ENCODE data around the gene CHST8.

Gene CHST8

GRCh38 chr19:33720691-33721682, 99.2 kb downstream of the CHST8 start:
- DNase-seq, result no peak

DNA sequence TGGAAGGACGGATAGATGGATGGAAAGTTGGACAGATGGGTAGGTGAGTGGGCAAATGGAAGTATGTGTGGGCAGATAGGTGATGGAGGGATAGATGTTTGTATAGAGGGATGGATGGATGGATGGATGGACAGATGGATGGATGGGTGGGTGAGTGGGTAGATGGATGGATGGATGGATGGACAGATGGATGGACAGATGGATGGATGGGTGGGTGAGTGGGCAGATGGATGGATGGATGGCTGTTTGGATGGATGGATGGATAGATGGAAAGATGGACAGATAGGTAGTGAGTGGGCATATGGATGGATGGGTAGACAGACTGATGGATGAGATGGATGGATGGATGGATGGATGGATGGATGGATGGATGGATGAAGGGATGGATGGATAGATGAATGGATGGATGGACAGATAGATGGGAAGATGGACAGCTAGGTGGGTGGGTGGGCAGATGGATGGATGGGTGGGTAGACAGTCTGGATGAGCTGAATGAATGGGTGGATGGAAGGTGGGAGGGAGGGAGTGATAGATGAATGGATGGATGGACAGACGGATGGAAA, 100.1 kb downstream of the CHST8 start:
- DNase-seq, result no peak

DNA sequence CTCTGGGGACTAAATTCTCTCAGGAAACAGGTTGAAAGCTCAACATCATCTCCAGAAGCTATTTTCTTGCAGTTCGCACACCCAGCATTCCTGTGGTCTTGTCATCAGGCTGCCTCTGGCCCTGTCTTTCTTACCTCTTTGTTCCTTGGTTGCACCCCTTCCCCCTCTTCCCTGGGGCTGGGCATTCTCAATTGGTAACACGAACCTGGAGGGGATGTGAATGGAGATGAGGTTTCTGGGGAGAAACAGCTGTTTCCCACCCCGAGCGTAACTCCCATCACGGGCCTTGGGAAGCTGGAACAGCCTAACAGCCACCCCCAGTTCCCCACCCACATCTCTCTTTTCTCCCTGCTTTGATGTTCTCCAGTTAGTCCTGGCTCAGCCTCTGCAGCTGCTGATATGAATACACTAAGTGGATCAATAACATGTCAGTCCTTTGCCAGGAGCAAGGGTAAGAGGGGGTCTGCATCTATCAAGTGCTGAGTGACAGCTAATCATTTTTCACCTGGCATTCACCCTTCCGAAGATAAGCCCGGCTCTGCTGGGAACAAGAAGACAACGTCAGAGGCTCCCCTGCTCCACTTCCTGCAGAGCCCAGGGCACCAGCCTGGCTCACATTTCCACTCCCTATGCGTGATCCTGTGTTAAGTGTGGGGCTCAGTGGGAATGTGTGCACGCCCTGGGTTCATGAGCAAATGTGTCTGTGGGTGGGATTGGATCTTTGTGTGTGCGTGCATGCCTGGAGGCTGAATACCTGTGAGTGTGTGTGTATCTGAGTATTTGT, 100.9 kb downstream of the CHST8 start:
- DNase-seq, result no peak

DNA sequence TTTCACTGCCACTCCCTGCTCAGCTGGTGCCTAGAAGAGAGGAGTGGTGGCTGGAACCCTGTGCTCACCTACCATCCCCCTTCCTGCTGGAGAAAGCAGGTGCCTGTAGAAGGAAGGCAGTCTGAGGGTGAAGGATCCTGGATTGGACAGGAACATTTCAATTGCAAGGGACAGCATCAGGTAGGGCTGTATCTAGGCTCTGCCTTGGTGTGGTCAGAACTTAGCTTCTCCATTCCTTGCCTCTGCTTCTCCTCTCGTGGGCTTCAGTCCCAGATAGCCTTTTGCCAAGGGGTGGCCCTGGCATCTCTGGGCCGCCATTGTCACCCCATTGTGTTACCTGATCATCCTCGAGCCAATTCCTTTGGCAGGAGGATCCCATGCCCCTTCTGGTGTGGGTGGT, 101.8 kb downstream of the CHST8 start:
- no peak for DNase-seq

- DNase-seq, result no peak
These were observed 102.4 kb downstream of the CHST8 start for GRCh38 chr19:33724021-33724720.

DNA sequence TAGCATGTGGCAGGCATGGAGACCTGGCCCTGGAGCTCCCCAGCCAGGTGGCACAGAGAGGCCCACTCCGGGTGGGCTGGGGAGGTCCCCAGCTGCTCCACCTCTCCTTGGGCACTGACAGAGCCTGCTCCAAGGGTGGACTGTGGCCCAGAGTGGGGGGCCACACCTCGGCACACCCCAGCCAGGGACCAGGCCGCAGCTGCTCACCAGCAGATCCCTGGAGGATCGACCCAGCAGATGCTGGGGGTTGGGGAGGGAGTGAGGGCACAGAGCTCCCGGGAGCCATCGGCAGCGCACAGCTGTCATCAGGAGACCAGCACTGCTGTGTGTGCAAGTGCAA, 102.9 kb downstream of the CHST8 start:
- DNase-seq, result no peak

GRCh38 chr19:33725567-33725966, 103.8 kb downstream of the CHST8 start:
- no peak for DNase-seq

DNA sequence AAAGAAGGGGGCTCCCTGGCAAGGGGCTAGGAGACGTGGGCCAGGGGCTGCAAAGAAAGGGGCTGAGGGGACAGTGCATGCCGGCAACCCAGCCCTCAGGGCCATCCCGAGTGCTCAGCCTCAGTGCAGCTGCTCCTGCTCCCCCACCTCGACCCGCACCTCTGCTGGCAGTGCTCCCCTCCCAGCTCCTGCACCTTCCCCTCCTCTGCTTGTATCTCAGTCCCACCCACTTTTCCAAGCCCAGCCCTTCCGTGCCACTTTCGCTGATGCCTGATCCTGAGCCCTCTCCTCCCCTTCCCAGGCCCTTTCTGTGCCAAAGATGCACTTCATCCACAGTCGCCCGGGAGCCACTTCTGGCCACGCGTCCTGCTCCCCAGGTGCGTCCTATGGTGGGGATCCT, 105.0 kb downstream of the CHST8 start:
- DNase-seq, result no peak

- no peak for DNase-seq
These were observed 105.7 kb downstream of the CHST8 start for GRCh38 chr19:33727331-33727998.

GRCh38 chr19:33728141-33728540, 106.4 kb downstream of the CHST8 start:
- DNase-seq, result no peak

GRCh38 chr19:33730858-33731607, 109.3 kb downstream of the CHST8 start:
- no peak for DNase-seq

GRCh38 chr19:33731881-33732280, 110.1 kb downstream of the CHST8 start:
- no peak for DNase-seq

GRCh38 chr19:33734913-33735312, 113.2 kb downstream of the CHST8 start:
- no peak for DNase-seq

GRCh38 chr19:33736158-33736557, 114.4 kb downstream of the CHST8 start:
- DNase-seq, result no peak

DNA sequence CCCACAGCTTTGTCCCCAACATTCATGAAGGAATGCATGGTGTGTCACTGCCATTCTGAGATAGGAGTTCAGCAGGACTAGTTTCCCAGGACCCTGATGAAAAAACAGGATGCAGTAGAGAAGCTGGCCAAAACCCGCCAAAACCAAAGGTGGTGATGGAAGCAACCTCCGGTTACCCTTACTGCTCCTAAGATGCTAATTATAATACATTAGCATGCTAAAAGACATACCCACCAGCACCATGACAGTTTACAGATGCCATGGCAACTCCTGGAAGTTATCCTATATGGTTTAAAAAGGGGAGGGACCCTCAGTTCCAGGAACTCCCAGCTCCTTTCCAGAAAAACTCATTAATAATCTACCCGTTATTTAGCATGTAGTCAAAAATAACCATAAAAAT, 115.0 kb downstream of the CHST8 start:
- DNase-seq, result no peak

DNA sequence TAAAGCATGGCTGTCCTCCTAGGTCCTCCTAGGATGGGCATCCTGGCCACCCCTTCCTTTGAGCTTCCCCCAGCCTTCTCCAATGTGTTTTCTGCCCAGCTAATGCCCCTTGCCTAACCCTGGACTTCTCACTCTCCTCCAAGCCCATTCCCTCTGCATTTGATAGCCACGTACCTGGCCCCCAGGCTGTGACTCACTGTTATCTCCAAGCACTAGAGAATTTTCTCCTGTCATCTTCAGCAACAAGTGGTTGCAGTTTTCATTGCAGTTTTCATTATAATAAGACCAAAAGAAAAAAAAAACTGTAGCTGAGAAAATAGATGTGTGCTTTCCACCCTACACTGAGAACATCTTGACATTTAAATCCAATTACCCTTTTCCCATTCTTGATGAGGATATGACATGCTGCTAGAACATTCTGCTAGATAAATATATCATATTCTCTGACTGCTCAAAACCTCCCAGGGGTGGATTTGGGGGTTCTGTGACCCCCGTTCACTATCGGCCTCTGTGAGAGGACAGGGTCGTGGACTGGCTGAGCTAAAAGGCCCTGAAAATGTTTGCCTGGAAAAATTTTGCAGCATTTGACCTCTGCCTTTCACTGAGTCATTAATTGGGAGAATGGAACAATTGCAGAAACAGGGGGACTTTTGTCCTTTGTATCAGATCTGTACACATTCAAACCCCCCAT, 116.1 kb downstream of the CHST8 start:
- no peak for DNase-seq

GRCh38 chr19:33740811-33741396, 119.2 kb downstream of the CHST8 start:
- DNase-seq, result no peak

- no peak for DNase-seq
These were observed 123.5 kb downstream of the CHST8 start for GRCh38 chr19:33745297-33745696.

- no peak for DNase-seq
These were observed 124.4 kb downstream of the CHST8 start for GRCh38 chr19:33746159-33746558.

GRCh38 chr19:33747273-33747672, 125.5 kb downstream of the CHST8 start:
- DNase-seq, result no peak

DNA sequence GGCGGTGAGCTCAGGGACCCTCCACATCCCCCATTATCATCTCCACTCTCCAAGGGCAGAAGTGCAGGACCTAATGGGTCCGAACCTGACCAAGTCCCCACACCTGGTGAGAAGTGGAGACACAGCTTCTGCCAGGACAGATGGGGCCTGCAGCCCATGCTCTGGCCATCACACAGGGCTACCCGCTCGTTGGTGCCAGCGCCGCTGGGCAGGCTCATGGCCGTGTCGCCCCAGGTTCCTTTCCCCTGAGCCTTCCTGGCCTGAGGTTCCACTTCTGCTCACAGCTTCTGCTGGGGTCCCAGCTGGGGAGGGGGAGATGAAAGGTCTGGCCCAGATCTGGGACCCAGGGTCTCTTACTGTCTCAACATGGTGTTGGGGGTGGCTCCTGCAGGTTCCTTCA, 126.5 kb downstream of the CHST8 start:
- DNase-seq, result no peak
